Measurements from ENCODE around the gene ZNF764. TPM values are rescaled to one million over a fixed set of nuclear protein-coding genes. Genes with fewer than 3 reads are reported as not detected.

Gene ZNF764
- total and polyA plus RNA-seq, 9 of the 15 experiments (the other 6 are each of a cell fraction or from before 2014, with no cell fraction given) = 0.69 to 10.1 (median 4.1) TPM

GRCh38 chr16:30606004-30606403 lies 47.8 kb upstream of the ZNF764 start (continued):
- TF ChIP-seq KDM4B (IDR thresholded peaks at IDR 0.05; ENCODE audit: borderline replicate concordance in 2 of 2, low read depth in 1 of 2) (no peak), KAT8 (IDR thresholded peaks at IDR 0.05; ENCODE audit: low read depth) (no peak), KLF10 (CRISPR knock-in tag; IDR thresholded peaks at IDR 0.05) (no peak), ZNF696 (CRISPR knock-in tag; conservative IDR thresholded peaks at IDR 0.05) (no peak), ZNF197 (CRISPR knock-in tag; IDR thresholded peaks at IDR 0.05; ENCODE audit: low read depth) (no peak), RBM25 (IDR thresholded peaks at IDR 0.05; ENCODE audit: low read depth, low read length, severe bottlenecking) (peak; percentile 66), ZBTB8A (IDR thresholded peaks at IDR 0.05; ENCODE audit: partially characterized antibody) (no peak), ZNF79 (CRISPR knock-in tag; IDR thresholded peaks at IDR 0.05; ENCODE audit: low read depth) (no peak)

- ATAC-seq = no peak
- H3K9me1 ChIP-seq (ENCODE audit: control insufficient read depth, insufficient read depth, low read length) = no peaks in the 10 kb centered on the region
- POLR2A ChIA-PET = interaction anchor here (0.6 to 0.8 kb wide), 2 partner anchors 69 to 115 kb away, joined by 3 read pairs; no protein-coding TSS in a partner anchor
- H3K9me3 ChIP-seq (replicated peaks; ENCODE audit: control insufficient read depth, insufficient read depth, low read depth, low read length) = no peaks in the 10 kb centered on the region
- FAIRE-seq = no peak
- H3K4me1 ChIP-seq (replicated peaks in 1 of 2; ENCODE audit: control insufficient read depth in 2 of 2, insufficient read depth in 2 of 2, low read length in 2 of 2) = peaks cover 7 to 24% of the 10 kb centered on the region in 2 experiments; a peak in 4 of 5 replicates
- no TSS peak for BruUV-seq (replicated peaks)
- peaks cover 17% of the 10 kb centered on the region for H3K79me2 ChIP-seq (ENCODE audit: control insufficient read depth, insufficient read depth, low read length)
- in situ Hi-C loops (cut with MboI) = no loop called here
- no peak overlapping the region for H3K4me3 ChIP-seq
- no peak for DNase-seq (ENCODE audit: extremely low read depth in 1 of 4, low spot score in 3 of 4)
- H2AFZ ChIP-seq (ENCODE audit: low read depth, low read length) = no peak overlapping the region
- intact Hi-C loops (cut with micrococcal nuclease) = no loop called here
- peaks cover 60% of the 10 kb centered on the region for H3K36me3 ChIP-seq (ENCODE audit: control insufficient read depth, insufficient read depth, low read length)
- no peak overlapping the region for H3K27ac ChIP-seq (ENCODE audit: extremely low read depth, low read depth, low read length)
- TF ChIP-seq CREB3L1 (IDR thresholded peaks at IDR 0.05; ENCODE audit: borderline replicate concordance, low read depth) = no peak
- no peak for TF ChIP-seq ZNF655 (CRISPR knock-in tag; IDR thresholded peaks at IDR 0.05)
- TF ChIP-seq TCF7 (IDR thresholded peaks at IDR 0.05; ENCODE audit: borderline replicate concordance) = no peak
- no peak for TF ChIP-seq E2F1 (CRISPR knock-in tag; IDR thresholded peaks at IDR 0.05)
- TF ChIP-seq ZBTB43 (CRISPR knock-in tag; IDR thresholded peaks at IDR 0.05) = no peak
- TF ChIP-seq CBX3 (IDR thresholded peaks at IDR 0.05; ENCODE audit: borderline replicate concordance in 1 of 2, low read length in 2 of 2) = no peak
- no peak for TF ChIP-seq U2AF1 (optimal IDR thresholded peaks at IDR 0.05; ENCODE audit: low read depth, low read length)
- no peak for TF ChIP-seq RFX5 (IDR thresholded peaks at IDR 0.05; ENCODE audit: low read depth, low read length)
- no peak for TF ChIP-seq SETDB1 (IDR thresholded peaks at IDR 0.05; ENCODE audit: low read length)
- no peak for TF ChIP-seq CHD2 (IDR thresholded peaks at IDR 0.05; ENCODE audit: low read depth, low read length)
- H3K27me3 ChIP-seq (ENCODE audit: control insufficient read depth in 2 of 2, insufficient read depth in 2 of 2, low read length in 2 of 2) = no peaks in the 10 kb centered on the region
- CTCF ChIA-PET (ENCODE audit: low intra/inter-chr PET ratio) = no interaction called here
- H3K4me2 ChIP-seq (ENCODE audit: insufficient read depth, low read length) = no peak overlapping the region
- WGBS (ENCODE audit: insufficient coverage, low coverage, missing lambda C conversion rate) = 98% methylated on average over 9 of the region's 15 CpGs
- no peak overlapping the region for H3K9ac ChIP-seq (ENCODE audit: insufficient read depth in 1 of 2, low read depth in 2 of 2, low read length in 2 of 2)
- no peaks in the 10 kb centered on the region for H4K20me1 ChIP-seq (replicated peaks; ENCODE audit: control insufficient read depth, insufficient read depth, low read length)
These were observed 47.0 kb upstream of the ZNF764 start for GRCh38 chr16:30605158-30605557.

All from K562 (cell line).